Glomerular visceral epithelial cell (primary cell): Measurements from ENCODE around the gene PFN1.

Experiments
- DNase-seq: peaks from one replicate; pipeline ENCODE4 v3.0.0-alpha.2; 2016; ENCODE audit errors: extremely low spot score

Gene PFN1

DNA sequence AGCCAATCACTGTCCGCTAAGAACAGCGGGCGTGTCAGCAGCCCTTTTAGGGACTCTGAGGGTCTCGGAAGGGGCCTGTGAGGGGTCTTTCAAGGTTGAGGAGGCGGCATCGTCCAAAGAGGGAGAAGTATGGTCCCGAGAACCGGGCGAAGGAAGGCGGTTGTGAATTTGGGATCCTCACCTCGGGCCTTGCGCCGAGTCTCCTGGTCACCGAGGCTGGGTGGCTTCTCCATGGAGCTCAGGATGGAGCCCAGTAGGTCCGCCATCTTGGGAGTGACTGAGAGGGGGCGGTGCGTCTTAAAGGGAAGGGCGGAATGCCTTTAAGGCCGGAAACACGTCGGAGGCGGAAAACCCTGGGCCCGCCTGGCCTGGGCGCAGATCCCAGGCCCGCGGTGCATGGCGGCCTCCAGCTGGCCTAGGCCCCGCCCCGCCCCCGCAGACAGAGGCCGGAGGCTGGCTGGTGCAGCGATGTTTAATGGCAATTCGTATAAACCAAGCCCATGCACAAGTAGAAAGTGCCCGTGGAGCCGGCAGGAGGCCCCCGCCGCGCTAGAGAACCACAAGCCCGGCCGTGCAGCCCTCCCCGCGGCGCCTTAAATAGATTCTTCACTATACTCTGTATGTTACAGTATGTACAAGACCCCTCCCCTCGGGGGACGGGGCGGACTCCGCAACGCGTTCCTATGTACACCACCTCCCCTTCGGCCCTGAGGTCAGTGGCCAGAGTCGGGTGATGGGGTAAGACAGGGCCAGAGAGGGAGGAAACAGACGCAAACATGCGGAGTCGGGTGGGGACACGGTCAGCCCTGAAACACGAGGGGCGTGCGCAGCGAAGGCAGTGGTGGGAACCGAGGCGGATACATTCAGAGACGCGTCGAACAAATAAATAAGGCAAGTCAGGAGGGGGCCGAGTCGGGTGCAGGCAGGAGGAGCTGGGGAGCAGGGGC is 19.5 kb upstream of the PFN1 start, which contains the start of gene SPAG7:
Gene SPAG7 (minus strand): TSS at position 279 of the 947 bp plus-strand sequence. CDS start 13 bp downstream, at position 266.
- peak; percentile 98 for DNase-seq

DNA sequence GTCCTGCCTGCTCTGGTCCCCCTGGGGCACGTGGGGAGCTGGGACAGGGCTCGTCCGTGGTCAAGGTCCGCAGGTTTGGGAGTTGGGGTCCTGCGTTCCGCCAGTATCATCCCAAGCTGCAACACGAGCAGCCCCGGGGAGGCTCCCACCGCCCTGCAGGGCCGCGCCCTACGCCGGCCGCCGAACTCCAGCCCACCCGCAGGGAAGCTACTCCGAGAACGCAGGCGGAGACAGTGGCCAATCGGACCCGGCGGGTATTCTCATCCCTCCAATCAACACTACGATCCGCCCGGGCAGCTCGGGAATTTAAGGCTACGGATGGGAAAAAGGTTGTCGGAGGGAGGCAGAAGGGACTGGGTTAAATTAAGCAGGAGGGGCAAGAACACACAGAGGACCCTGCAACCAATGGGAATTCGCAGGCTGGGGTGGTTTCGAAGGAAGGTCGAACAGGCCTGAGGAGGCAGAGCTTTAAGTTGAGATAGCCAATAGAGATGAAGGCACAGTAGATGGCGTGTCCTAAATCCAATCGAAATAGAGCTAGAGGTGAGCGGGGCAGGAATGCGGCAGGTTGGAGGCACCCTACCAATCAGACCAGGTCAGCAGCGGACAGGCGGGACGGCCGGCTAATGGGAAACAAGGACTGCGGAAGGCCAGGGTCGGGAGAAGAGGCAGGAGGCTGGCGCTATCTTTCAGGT is 18.7 kb upstream of the PFN1 start:
- DNase-seq: peak; percentile 100

DNA sequence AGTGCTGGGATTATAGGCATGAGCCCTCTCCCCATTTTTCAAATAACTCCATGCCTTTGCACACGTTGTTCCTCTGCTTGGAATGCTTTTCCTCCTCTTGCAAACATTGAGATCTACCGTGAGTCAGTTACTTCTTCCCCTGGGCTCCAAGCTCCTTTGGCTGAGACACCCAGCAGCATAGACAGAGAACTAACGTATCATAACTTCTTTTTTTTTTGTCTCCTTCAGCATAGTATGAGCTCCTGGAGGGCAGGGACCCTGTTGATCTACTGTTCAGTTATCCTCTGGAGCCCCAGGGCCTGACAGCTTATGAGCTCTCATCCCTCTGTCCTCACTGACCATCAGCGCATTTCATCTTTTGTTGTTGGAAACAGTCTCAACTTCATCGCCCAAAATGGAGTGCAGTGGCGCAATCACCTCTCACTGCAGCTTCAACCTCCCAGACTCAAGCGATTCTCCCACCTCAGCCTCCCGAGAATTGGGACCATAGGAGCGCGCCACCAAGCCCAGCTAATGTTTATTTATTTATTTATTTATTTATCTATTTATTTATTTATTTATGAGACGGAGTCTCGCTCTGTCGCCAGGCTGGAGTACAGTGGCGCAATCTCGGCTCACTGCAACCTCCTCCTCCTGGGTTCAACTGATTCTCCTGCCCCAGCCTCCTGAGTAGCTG is 17.1 kb upstream of the PFN1 start:
- DNase-seq: no peak

- no peak for DNase-seq
Measured at GRCh38 chr17:4960279-4960922, 12.1 kb upstream of the PFN1 start.

GRCh38 chr17:4959261-4959965 is 11.1 kb upstream of the PFN1 start:
- DNase-seq: no peak

- DNase-seq: no peak
Measured at GRCh38 chr17:4958102-4958501, 9.8 kb upstream of the PFN1 start.

DNA sequence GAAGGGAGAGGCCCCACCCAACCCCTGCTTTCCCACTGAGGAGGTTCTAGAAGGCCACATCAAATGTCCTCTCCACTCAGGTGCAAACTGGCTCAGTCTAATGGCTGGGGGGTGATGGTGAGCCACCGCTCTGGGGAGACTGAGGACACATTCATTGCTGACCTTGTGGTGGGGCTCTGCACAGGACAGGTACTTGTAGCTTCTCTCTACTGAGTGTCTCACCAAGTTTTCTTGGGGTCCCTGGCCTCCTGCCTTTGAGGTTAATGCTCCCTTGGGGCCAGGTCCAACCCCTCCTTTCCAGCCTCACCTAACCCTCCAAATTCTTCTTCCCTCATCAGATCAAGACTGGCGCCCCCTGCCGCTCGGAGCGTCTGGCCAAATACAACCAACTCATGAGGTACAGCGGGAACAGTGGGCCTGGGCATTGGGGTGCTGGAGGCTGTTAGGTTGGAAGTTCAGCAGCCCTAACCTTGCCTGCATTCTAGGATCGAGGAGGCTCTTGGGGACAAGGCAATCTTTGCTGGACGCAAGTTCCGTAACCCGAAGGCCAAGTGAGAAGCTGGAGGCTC is 8.2 kb upstream of the PFN1 start:
- DNase-seq: no peak

DNA sequence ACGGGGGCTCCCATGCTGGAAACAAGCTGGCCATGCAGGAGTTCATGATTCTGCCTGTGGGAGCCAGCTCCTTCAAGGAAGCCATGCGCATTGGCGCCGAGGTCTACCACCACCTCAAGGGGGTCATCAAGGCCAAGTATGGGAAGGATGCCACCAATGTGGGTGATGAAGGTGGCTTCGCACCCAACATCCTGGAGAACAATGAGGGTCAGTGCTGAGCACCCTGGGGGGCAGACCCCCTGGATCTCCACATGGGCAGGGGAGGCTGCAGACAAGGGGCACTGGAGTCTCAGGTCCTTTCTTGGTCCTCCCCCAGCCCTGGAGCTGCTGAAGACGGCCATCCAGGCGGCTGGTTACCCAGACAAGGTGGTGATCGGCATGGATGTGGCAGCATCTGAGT is 6.8 kb upstream of the PFN1 start:
- no peak for DNase-seq

DNA sequence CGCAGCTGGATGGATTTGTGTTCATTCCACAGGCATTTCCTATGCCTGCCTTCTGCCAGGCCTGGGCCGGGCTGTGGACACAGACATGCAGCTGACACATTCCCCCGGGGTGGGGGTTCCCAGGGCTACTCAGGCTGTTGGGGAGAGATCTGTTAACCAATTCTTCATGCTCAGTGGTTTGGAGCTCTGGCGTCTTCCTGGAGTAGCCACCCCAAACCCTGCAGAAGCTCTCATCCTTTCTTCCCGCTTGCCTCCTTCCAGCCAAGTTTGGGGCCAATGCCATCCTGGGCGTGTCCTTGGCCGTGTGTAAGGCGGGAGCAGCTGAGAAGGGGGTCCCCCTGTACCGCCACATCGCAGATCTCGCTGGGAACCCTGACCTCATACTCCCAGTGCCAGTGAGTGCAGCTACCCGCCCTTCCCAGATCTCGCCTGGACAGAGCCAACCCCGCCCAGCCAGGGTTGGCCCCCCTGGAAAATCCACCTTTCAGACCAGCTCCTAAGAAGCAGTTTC is 5.2 kb upstream of the PFN1 start:
- peak; percentile 91 for DNase-seq

- DNase-seq: no peak
Measured at GRCh38 chr17:4951486-4951885, 3.2 kb upstream of the PFN1 start.

GRCh38 chr17:4950746-4951204 is 2.4 kb upstream of the PFN1 start, which contains the start of gene ENO3:
Gene ENO3, plus strand, starts transcription at chr17:4951119. Its CDS starts 711 bp downstream, at chr17:4951830.
- DNase-seq: no peak

- DNase-seq: no peak
Measured at GRCh38 chr17:4950075-4950745, 1.9 kb upstream of the PFN1 start.

- DNase-seq: peak; percentile 88
Measured at GRCh38 chr17:4949321-4950074, 1.2 kb upstream of the PFN1 start.

DNA sequence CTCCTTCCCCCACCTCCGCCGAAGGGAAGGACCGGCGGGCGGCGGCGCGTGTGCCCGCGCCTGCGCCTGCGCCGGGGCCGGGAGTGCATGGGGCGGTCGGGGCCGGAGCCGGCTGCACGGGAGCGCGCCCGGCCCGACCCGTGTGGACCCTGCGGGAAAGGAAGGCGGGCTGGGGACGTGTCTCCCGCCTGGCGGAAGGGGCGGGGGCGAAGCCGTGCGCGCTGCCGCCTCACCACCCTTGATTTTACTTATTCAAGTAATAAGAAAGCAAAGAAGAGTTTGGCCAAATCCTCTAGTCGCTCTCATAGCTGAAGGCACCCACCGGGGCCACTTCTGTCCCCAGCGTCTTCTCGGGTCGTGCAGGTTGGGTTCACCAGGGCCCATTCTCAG is 596 bp upstream of the PFN1 start:
- peak; percentile 92 for DNase-seq

DNA sequence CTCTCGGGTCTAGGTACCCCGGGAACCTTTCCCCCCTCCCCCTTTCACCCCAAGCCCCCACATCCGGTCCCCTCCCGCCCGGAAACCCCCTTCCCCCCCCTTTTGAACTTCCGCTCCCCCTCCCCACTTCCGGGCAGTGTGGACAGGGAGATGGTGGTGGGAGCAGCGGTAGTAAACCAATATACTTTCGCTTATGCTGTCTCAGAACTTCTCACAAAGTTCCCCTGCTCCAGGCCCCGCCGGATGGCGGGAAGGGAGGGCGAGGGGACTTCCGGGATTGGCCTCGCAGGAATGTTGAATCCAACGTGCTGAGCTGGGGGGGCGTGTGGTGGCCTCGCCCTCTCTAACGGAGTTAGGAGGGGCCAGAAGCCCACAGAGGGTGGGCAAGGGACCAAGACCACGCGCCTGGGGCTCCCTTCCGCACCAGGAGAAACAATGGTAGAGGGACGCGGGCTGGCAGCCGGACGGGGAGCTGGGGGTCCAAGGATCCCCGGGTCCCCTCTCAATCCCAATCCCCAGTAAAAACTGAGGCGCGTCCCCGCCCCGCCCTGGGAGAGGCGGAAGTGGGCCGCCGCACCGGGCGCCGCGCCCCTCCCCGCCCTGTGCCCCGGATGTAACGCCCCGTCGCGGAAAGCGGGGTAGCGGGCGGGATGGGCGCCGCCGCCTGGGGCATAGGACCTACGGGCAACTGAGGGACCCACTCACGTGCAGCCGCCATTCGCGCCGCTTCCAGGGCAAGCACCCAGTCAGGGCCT is 742 bp downstream of the PFN1 start:
- peak; percentile 73 for DNase-seq

DNA sequence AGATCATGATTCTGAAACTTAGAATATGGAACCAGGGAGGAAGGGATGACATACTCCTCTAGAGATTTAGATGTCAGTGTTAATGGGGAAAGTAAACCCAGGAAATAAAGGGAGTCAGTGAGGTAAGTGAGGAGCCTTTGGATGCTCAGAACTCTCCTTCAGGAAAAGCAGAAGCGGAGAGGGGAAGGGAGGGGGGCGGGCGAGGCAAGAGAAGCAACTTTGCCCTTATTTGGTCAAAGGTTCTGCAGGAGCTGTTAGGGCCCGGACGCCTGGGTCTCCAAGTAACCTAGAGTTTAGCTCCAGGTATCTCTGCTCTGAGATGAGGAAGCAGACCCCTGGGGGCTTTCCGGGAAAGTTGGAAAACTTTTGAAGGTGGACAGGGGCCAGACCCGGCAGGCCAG is 1.3 kb downstream of the PFN1 start:
- DNase-seq: no peak

DNA sequence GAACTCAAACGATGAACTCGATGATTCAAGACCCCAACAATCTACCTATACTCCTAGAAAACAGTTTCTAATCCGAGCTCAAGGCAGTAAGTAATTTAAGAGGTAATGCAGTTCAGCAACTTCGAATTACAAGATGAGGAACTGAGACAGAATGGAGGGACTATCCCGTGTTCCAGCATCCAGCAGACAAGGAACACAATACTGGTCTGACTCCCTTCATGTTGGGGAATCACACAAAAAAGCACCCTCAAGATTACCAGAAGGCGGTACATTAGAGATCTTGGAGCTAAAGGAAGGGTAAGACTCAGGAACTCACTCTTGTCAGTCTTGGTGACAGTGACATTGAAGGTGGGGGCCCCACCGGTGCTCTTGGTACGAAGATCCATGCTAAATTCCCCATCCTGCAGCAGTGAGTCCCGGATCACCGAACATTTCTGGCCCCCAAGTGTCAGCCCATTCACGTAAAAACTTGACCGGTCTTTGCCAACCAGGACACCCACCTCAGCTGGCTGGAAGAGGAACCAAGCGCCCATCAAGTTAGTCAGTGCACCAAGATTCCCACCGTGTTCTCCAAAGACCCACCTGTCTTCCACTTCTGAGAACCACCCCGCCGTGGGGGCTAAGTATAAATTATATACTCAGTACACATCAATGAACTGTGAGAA is 1.9 kb downstream of the PFN1 start:
- no peak for DNase-seq

- DNase-seq: no peak
Measured at GRCh38 chr17:4945944-4946280, 2.4 kb downstream of the PFN1 start.
